NCI-H2107 (cell line): Measurements from ENCODE around the gene PNMA6A.
A peak's percentile ranks its signal among the peaks of the same experiment; 100 is the strongest.
"Not testable (repeated sequence)": the region's sequence is repeated elsewhere in the genome, so short reads cannot be mapped to it uniquely, and the experiment has no call there.

ENCODE experiments used
- DNase-seq: peaks from one replicate; lab custom pipeline; 2025; lab: John Stamatoyannopoulos, UW

The PNMA6A gene

GRCh38 chrX:153071909-153072583 lies at the start of gene PNMA6A:
Gene PNMA6A, plus strand, starts transcription at chrX:153072454. Its CDS starts 609 bp downstream, at chrX:153073063.
- not testable (repeated sequence) for DNase-seq

GRCh38 chrX:153026501-153026900 lies 45.8 kb upstream of the PNMA6A start:
- not testable (repeated sequence) for DNase-seq

GRCh38 chrX:153028487-153028886 lies 43.8 kb upstream of the PNMA6A start:
- DNase-seq, result not testable (repeated sequence)

GRCh38 chrX:153029162-153029561 lies 43.1 kb upstream of the PNMA6A start:
- DNase-seq, result no peak

- no peak for DNase-seq
Measured at GRCh38 chrX:153029875-153030274, 42.4 kb upstream of the PNMA6A start.

- DNase-seq, result no peak
Measured at GRCh38 chrX:153030801-153031200, 41.5 kb upstream of the PNMA6A start.

GRCh38 chrX:153032397-153033118 lies 39.7 kb upstream of the PNMA6A start:
- peak; percentile 46 for DNase-seq

GRCh38 chrX:153049093-153049492 lies 23.2 kb upstream of the PNMA6A start:
- no peak for DNase-seq

GRCh38 chrX:153052534-153052933 lies 19.7 kb upstream of the PNMA6A start:
- no peak for DNase-seq

GRCh38 chrX:153055871-153056749 lies 16.1 kb upstream of the PNMA6A start, which contains the start of gene PNMA3:
Gene PNMA3, plus strand, starts transcription at chrX:153056470. Its CDS starts 586 bp downstream, at chrX:153057056.
- no peak for DNase-seq

- DNase-seq, result peak; percentile 45
Measured at GRCh38 chrX:153057281-153057680, 15.0 kb upstream of the PNMA6A start.

GRCh38 chrX:153059191-153060094 lies 12.8 kb upstream of the PNMA6A start:
- DNase-seq, result no peak

- no peak for DNase-seq
Measured at GRCh38 chrX:153060095-153060445, 12.2 kb upstream of the PNMA6A start.

- no peak for DNase-seq
Measured at GRCh38 chrX:153061732-153062131, 10.5 kb upstream of the PNMA6A start.

- DNase-seq, result no peak
Measured at GRCh38 chrX:153063315-153063714, 8.9 kb upstream of the PNMA6A start.

- no peak for DNase-seq
Measured at GRCh38 chrX:153064061-153064460, 8.2 kb upstream of the PNMA6A start.

- no peak for DNase-seq
Measured at GRCh38 chrX:153065389-153065788, 6.9 kb upstream of the PNMA6A start.

- DNase-seq, result not testable (repeated sequence)
Measured at GRCh38 chrX:153066402-153066801, 5.9 kb upstream of the PNMA6A start.

- DNase-seq, result not testable (repeated sequence)
Measured at GRCh38 chrX:153073331-153073730, 1.1 kb downstream of the PNMA6A start.

GRCh38 chrX:153074262-153074899 lies 2.1 kb downstream of the PNMA6A start:
- no peak for DNase-seq

GRCh38 chrX:153074935-153075334 lies 2.7 kb downstream of the PNMA6A start:
- no peak for DNase-seq
